ENCODE results near the gene IARS2. TPM values are rescaled to one million over a fixed set of nuclear protein-coding genes. Genes with fewer than 3 reads are reported as not detected.

The IARS2 gene
- total and polyA plus RNA-seq, 2 donors (not counting 1 experiment from before 2014, with no cell fraction given) = 8.8 to 35.6 TPM

- ChIA-PET CTCF (no interaction called here), POLR2A (no interaction called here)
- Histone ChIP-seq H3K4me2 (replicated peaks; ENCODE audit: low read depth, low read length, poor library complexity, severe bottlenecking) (no peak overlapping the region), H3K27me3 (replicated peaks in 1 of 4; ENCODE audit: control extremely low read depth in 1 of 4, control insufficient read depth in 3 of 4, insufficient read depth in 4 of 4, low read length in 3 of 4) (no peaks in the 10 kb centered on the region), H3K4me3 (ENCODE audit: control extremely low read depth in 1 of 5, extremely low read depth in 1 of 5, insufficient read depth in 1 of 5, low read depth in 2 of 5, low read length in 4 of 5) (no peak overlapping the region), H3K4me1 (ENCODE audit: control insufficient read depth in 2 of 2, insufficient read depth in 2 of 2, low read length in 2 of 2) (no peaks in the 10 kb centered on the region), H4K20me1 (ENCODE audit: control insufficient read depth, insufficient read depth, low read length, poor library complexity, severe bottlenecking) (no peaks in the 10 kb centered on the region), H3K36me3 (replicated peaks in 1 of 2; ENCODE audit: control extremely low read depth in 1 of 2, control insufficient read depth in 1 of 2, extremely low read depth in 1 of 2, insufficient read depth in 2 of 2, low read length in 1 of 2) (peaks cover 21 to 55% of the 10 kb centered on the region in 2 experiments), H2AFZ (ENCODE audit: insufficient read depth, low read depth, low read length, poor library complexity, severe bottlenecking) (no peak overlapping the region), H3K9me3 (ENCODE audit: control extremely low read depth in 1 of 3, control insufficient read depth in 2 of 3, insufficient read depth in 1 of 3, low read length in 2 of 3) (no peaks in the 10 kb centered on the region), H3K27ac (ENCODE audit: low read length in 2 of 2) (no peak overlapping the region), H3K79me2 (ENCODE audit: control insufficient read depth, insufficient read depth, low read length) (no peaks in the 10 kb centered on the region), H3K9ac (ENCODE audit: low read length) (no peak overlapping the region)
- H3K4me1 Mint-ChIP-seq = no peaks in the 10 kb centered on the region
- no peaks in the 10 kb centered on the region for H3K9me3 Mint-ChIP-seq (ENCODE audit: insufficient read depth)
- ATAC-seq (ENCODE audit: low read depth) = no peak
- H3K4me3 Mint-ChIP-seq = no peak overlapping the region
- WGBS (ENCODE audit: insufficient coverage) = 100% methylated on average over 1 of the region's 3 CpGs
- H3K27me3 Mint-ChIP-seq = no peaks in the 10 kb centered on the region
- no peak for TF ChIP-seq EZH2 (IDR thresholded peaks at IDR 0.05; ENCODE audit: borderline replicate concordance, insufficient read depth, low read depth, low read length, poor library complexity, severe bottlenecking)
- TF ChIP-seq, protein P1, sequence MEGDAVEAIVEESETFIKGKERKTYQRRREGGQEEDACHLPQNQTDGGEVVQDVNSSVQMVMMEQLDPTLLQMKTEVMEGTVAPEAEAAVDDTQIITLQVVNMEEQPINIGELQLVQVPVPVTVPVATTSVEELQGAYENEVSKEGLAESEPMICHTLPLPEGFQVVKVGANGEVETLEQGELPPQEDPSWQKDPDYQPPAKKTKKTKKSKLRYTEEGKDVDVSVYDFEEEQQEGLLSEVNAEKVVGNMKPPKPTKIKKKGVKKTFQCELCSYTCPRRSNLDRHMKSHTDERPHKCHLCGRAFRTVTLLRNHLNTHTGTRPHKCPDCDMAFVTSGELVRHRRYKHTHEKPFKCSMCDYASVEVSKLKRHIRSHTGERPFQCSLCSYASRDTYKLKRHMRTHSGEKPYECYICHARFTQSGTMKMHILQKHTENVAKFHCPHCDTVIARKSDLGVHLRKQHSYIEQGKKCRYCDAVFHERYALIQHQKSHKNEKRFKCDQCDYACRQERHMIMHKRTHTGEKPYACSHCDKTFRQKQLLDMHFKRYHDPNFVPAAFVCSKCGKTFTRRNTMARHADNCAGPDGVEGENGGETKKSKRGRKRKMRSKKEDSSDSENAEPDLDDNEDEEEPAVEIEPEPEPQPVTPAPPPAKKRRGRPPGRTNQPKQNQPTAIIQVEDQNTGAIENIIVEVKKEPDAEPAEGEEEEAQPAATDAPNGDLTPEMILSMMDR (IDR thresholded peaks at IDR 0.05) = no peak
- no peak overlapping the region for H3K27ac Mint-ChIP-seq
- DNase-seq = no peak
- intact Hi-C loops (cut with micrococcal nuclease) = no loop called here
Observed at GRCh38 chr1:220067269-220068204, 26.4 kb upstream of the IARS2 start.
